ENCODE data around the gene RCBTB2.

The RCBTB2 gene

DNA sequence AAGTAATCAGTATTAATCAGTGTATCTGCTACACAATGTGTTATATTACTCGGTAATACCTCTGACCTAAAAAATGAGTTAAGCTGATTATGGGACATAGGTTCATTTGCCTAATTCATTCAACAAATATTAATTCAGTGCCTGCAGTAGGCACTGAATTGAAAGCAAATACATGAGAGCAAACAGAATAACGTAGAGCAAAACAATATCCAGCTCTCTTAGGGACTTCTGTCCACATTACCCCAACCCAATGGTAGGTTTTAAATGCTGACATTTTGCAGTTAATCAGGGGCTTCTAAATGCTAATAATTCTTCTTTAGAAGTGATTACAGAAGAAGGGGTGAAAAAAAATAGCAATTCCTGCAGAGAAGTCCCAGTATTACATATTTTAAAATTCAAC, 4.9 kb downstream of the RCBTB2 start:
- no peak for DNase-seq

- no peak for DNase-seq
Measured at GRCh38 chr13:48526286-48526685, 6.6 kb downstream of the RCBTB2 start.

GRCh38 chr13:48518083-48518482, 14.8 kb downstream of the RCBTB2 start:
- DNase-seq = no peak

DNA sequence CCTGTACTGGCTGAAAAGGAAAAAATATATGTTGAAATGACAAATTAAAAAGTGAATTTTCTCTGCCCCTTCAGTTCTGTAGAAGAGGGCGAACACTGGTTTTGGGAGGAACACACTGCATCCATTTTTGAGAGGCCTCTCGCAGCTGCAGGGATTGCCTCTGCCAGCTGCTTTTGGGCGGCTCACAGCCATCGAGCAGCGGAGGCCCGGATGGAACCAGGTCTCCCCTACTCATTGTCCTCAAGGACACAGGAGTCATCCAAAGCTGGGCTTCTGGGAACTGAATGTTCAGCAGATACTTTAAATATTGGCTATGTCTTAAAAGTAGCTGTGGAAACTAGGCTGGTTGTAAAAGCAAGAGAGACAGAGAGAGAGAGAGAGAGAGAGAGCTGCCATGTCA, 17.1 kb downstream of the RCBTB2 start:
- no peak for DNase-seq

- no peak for DNase-seq
Measured at GRCh38 chr13:48514793-48515192, 18.1 kb downstream of the RCBTB2 start.

DNA sequence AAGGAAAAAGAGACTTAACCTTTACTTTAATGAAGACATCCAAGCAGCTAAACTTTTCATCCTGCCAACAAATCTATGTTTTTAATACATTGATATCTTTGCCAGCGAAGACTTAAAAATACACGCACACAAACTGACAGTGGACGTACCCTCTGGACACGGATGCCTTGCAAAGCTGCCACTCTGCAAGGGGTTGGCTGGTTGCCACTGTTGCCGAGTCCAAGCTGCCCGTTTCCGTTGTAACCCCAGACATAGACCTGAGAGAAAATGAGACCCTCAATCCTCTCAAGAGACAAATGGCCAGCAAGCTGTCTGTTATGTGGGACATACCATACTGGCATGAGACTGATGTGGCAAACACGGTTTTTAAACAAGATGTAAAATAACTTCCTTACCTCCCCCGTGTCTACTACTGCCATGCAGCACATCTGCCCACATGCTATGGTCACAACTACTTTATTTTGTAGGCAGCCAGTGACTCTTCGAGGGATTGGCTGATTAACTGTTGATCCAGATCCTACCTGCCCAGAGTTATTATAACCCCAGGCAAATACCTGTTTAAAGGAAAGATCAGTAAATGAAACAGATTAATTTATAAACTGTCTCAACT, 21.2 kb downstream of the RCBTB2 start:
- DNase-seq = no peak

DNA sequence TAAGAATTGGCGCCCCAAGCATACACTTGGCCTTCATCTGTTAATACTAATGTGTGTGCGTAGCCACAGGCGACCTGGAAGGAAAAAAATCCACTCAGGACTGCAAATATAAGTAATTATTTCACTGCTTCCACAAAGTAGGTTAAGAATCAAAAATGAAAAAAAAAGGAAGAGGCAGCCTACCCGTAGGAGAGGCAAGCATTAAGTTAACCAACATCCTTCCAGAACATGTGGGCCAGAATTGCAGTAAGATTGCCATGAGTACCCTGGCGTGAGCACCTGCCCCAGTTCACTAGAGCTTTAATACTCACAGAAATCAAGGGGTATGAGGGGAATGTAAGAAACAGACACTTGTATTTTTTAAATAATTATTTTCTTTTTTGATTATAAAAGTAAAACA, 22.2 kb downstream of the RCBTB2 start:
- no peak for DNase-seq

- no peak for DNase-seq
Measured at GRCh38 chr13:48508011-48508410, 24.9 kb downstream of the RCBTB2 start.

DNA sequence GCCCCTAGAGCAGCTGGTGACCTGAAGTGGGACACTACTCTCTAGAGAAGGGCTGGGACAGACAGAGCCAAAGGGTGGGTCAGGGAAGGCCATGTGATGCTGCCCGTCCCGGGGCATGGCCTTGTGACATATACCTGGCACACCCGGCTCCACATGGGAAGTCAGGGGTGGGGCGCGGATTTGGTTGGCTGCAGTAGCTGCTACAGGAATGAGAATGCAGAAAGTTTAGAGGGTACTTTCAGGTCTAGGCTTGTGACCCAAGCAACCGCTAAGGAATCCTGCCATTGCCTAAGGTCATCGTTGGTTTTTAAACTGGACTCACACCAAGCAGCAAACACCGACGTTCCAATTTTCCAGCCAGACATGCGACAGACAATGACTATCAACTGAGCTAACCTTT, 25.9 kb downstream of the RCBTB2 start:
- no peak for DNase-seq

GRCh38 chr13:48506092-48506701, 26.7 kb downstream of the RCBTB2 start:
- no peak for DNase-seq

DNA sequence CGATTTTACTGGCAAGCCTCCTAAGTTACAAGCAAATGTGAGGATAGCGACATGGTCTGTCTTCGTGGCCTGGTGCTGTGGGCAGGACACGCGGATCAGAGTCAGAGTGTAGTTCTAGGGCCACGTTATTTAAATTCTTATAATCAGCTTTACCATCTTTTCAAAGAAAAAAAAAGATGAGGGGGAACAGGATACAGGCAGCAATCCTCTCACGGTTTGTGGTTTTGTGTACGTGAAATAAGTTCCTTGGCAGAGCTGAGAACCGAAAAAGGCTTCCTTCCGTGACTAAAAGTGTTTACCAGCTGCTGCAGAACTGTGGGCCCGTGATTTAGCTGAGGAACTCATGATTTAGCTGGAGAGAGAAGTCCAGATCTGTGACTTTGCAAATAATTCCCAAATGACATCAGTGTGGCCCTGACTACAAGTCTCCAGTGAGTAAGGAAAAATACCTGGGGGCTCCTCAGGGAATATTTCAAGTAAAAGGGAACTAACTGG, 27.2 kb downstream of the RCBTB2 start:
- DNase-seq = no peak

DNA sequence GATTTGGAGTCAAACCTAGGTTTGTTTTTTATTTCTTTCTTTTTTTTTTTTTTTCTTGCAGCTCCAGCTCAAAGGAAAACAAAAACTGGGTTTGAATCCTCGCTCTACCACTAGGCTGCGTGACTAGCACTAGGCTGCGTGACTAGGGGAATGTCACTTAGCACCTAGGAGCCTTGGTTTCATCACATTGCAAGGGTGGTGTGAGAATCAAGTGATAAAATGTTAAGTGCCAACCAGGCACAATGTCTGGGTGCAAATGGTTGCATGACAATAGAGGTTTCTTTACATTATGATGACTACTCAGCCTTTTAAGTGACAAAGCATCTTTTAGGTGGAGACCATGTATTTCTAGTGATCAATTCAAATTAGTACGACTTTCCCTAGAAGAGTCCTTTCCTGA, 27.9 kb downstream of the RCBTB2 start:
- no peak for DNase-seq

- DNase-seq = no peak
Measured at GRCh38 chr13:48504606-48505005, 28.3 kb downstream of the RCBTB2 start.

- DNase-seq = no peak
Measured at GRCh38 chr13:48502601-48503319, 30.1 kb downstream of the RCBTB2 start.

GRCh38 chr13:48501705-48502104, 31.2 kb downstream of the RCBTB2 start:
- no peak for DNase-seq

DNA sequence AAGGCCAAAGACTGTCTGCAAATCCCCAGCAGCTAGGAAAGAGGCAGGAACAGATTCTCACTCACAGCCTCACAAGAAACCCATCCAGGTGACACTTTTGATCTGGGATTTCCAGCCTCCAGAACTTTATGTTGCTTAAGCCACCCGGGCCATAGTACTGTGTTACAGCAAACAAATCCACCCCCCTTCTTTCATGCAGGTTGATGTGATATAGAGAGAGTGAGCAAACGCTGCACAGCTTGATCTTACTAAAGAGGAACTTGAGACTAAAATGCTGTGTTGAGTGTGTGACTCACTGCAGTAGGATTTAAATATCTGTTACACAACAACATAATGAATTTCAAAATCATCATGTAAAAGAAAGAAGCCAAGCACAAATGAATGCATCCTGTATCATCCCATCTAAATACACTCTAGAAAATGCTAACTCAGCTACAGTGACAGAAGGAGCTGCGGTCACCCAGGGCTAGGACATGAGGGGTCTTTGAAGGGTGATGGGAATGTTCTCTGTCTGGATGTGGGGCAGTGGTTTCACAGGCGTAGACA, 32.2 kb downstream of the RCBTB2 start:
- no peak for DNase-seq

DNA sequence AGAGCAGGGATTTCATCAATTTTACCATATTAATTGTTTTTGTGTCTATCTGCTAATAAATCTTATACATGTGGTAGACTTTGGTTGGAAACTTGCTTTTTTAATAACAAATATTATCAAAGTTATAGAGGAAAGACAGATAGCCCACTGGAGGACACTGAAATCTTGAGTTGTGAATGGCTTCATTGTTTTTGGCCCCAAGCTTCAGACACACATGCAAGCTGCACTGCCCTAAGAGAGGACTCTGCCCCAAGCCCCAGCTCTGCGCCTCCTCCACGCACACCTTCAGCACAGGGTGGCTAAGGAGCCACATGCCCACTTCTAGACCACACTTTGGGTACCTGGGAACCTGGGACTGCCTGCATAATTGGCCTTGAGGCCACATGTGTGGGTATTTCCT, 35.2 kb downstream of the RCBTB2 start:
- no peak for DNase-seq

DNA sequence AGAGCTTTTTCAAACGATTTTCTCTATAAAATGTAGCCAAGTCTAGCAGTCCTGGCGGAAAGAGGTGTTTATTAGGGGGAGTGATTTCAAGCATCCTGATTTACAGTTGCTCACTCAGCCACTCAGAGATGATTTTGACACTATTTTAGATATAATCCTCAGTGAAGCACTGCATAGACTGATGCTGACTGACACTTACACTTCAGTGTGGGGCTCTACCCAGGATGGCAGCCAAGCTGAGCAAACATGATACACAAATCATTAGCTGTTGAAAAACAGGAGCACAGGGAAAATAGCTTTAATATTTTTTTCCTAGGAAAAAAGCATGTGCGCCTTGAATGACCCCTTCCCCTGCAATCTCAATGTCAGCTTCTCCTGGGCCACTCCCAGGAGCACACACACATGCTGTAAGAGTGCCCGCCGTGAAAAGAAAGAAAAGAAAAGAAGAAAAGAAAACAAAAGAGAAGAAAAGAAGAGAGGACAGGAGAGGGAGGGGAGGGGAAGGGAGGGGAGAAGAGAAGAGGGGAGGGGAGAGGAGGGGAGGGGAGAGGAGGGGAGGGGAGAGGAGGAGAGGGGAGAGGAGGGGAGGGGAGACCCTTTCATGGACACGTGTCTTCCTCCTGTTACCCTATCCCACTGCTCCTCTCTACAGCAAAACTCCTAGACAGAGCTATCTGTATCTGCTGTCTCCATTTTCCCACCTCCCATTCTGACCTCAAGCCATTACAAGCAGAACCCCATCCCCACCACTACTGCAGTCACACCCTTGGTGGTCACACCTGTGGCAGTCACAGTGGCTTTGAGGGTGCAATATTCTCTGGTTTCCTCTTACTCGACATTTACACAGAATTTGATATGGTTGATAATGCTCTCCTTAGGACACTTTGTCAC, 36.4 kb downstream of the RCBTB2 start:
- no peak for DNase-seq

- no peak for DNase-seq
Measured at GRCh38 chr13:48494874-48495273, 38.0 kb downstream of the RCBTB2 start.

DNA sequence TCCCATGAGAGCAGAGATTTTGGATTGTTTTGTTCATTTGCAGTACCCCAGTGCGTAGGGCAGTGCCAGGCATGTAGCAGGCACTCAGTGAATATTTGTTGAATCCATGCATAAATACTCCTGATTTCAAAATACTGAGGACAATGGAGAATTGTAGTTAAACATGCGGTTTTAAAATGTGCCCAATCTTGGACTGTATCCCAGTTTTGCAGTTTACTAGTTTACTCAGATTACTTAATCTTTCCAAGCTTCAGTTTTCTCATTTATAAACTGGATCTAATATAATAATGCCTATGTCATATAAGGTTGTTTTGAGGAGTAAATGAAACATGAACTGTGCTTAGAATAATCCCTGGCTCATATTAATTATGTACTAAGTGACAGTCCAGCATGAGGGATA, 39.0 kb downstream of the RCBTB2 start:
- no peak for DNase-seq

- no peak for DNase-seq
Measured at GRCh38 chr13:48493066-48493765, 39.7 kb downstream of the RCBTB2 start.

GRCh38 chr13:48492470-48493065, 40.3 kb downstream of the RCBTB2 start:
- DNase-seq = peak; percentile 23

Data from effector CD8-positive, alpha-beta T cell (primary cell).